Adrenal gland (tissue), 12 donors: ENCODE data around the gene PRSS33. TPM values are rescaled to one million over a fixed set of nuclear protein-coding genes. Genes with fewer than 3 reads are reported as not detected.

Source experiments
- DNase-seq, 7 donors: peaks; one replicate each; pipeline ENCODE4 v3.0.0-alpha.2; 2019 to 2020
- H3K27ac ChIP-seq, 5 donors: fragments of 200-600 bp; sonication (generic) in 4 of 5; 1 replicate in 3 of 5; 2 replicates in 2 of 5; pipeline versions ENCODE4 v1.5.1 to v1.8.0; 2016 to 2020; ENCODE audit warnings: mild to moderate bottlenecking in 1 of 5
- H3K27me3 ChIP-seq: fragments of 200-600 bp; 2 replicates; pipeline ENCODE4 v1.8.0; 2021
- H3K36me3 ChIP-seq, 2 donors: fragments of 200-600 bp; replicated peaks in 1 of 2; 1 replicate in 1 of 2; 2 replicates in 1 of 2; pipeline versions ENCODE4 v1.5.1 to v1.8.0; 2018 to 2022
- H3K4me1 ChIP-seq, 2 donors: fragments of 200-600 bp; replicated peaks in 1 of 2; 1 replicate in 1 of 2; 2 replicates in 1 of 2; pipeline versions ENCODE4 v1.5.1 to v1.8.0; 2018 to 2021
- H3K4me3 ChIP-seq, 4 donors: fragments of 200-600 bp; sonication (generic) in 3 of 4; one replicate each; pipeline ENCODE4 v1.5.1; 2016 to 2018
- H3K9me3 ChIP-seq, 3 donors: fragments of 200-600 bp; sonication (generic) in 1 of 3; replicated peaks in 1 of 3; 1 replicate in 2 of 3; 2 replicates in 1 of 3; pipeline versions ENCODE4 v1.5.1 to v1.8.0; 2016 to 2021
- CTCF ChIP-seq, 6 experiments: fragments of 450-650 bp in 4 of 6; fragments of 200-600 bp in 2 of 6; sonication (generic) in 1 of 6; IDR thresholded peaks; 1 replicate in 5 of 6; 2 replicates in 1 of 6; pipeline versions ENCODE4 v1.5.1 to v1.8.0; 2016 to 2021; ENCODE audit warnings: antibody characterized with exemption in 6 of 6, mild to moderate bottlenecking in 2 of 6, moderate library complexity in 1 of 6
- POLR2A ChIP-seq, 2 donors: fragments of 450-650 bp; IDR thresholded peaks; one replicate each; pipeline ENCODE4 v1.6.1; 2017; ENCODE audit warnings: antibody characterized with exemption in 2 of 2, mild to moderate bottlenecking in 2 of 2, moderate library complexity in 1 of 2
- WGBS, 4 donors: extraction: QIAGEN DNeasy Blood & Tissue Kit in 2 of 4; methylation state at CpG; one replicate each; pipeline versions ENCODE4 v1.1.5 to v1.1.7; 2013 to 2017; 5-methylcytosine and 5-hydroxymethylcytosine counted together
- intact Hi-C, 2 donors: fragments of 100-400 bp; cut with DNase I; formaldehyde crosslinking; loops; one replicate each; pipeline versions ENCODE4 v1.14.1 to v1.15.0; 2022 to 2023
- polyA plus RNA-seq, 3 donors: library from polyadenylated mRNA; stranded (reverse); fragments of 200-250 nt in 2 of 3; fragments of 350-450 nt in 1 of 3; fragmentation: Illumina TruSeq in 1 of 3; extraction: RNeasy Lipid Tissue Mini Kit (QIAGEN cat#74804) in 1 of 3; gene quantifications; one replicate each; pipeline ENCODE4 v1.2.3, GENCODE V29; 2013 to 2014
- small RNA-seq, 2 donors: library from RNA; depleted of rRNA; stranded (forward); fragments of <200 nt; gene quantifications; one replicate each; pipeline ENCODE3, GENCODE V24; 2016
- total RNA-seq, 9 donors: library from RNA; depleted of rRNA in 4 of 9; stranded (reverse); fragments of >200 nt in 4 of 9; fragments of 120-200 nt in 1 of 9; fragmentation: NEBNext Ultra II Directional in 1 of 9; extraction: Animal tissue kit (Norgen Biotek cat#: 25700) in 1 of 9; gene quantifications; one replicate each; pipeline versions ENCODE4 v1.1.0 to v1.2.4, GENCODE V29; 2013 to 2023
- donor health status: healthy with polysubstance abuse.
- donor health status: Bipolar disorder and iron deficiency.
- donor health status: DM: yes; HTN: yes; CAD: no.
- donor health status: DM: no; HTN: no; CAD: no.
- donor health status: DM: no; HTN: no; CAD: no.
- donor health status: DM: yes; HTN: yes; CAD: no.

The PRSS33 gene
- total and polyA plus RNA-seq, 12 donors: not detected

- TF ChIP-seq CTCF (IDR thresholded peaks at IDR 0.05) (no peak), POLR2A (IDR thresholded peaks at IDR 0.05) (no peak)
- DNase-seq: no peak
- Histone ChIP-seq H3K4me3 (no peak overlapping the region), H3K27ac (no peak overlapping the region), H3K4me1 (no peaks in the 10 kb centered on the region), H3K27me3 (peaks cover 5% of the 10 kb centered on the region), H3K9me3 (no peaks in the 10 kb centered on the region), H3K36me3 (no peaks in the 10 kb centered on the region)
- intact Hi-C loops: no loop called here
- 43 to 75% (median 59%) methylated on average over 1 to 5 of the region's 5 CpGs for WGBS, 4 donors
Observed at GRCh38 chr16:2737238-2737605, 50.1 kb downstream of the PRSS33 start.

- Histone ChIP-seq H3K4me1 (no peaks in the 10 kb centered on the region), H3K4me3 (no peak overlapping the region), H3K9me3 (no peaks in the 10 kb centered on the region), H3K27me3 (peaks cover 5% of the 10 kb centered on the region), H3K27ac (no peak overlapping the region), H3K36me3 (no peaks in the 10 kb centered on the region)
- 82 to 92% (median 84%) methylated on average over 8 to 11 of the region's 11 CpGs for WGBS, 4 donors
- no peak for TF ChIP-seq POLR2A (IDR thresholded peaks at IDR 0.05)
- TF ChIP-seq CTCF (IDR thresholded peaks at IDR 0.05): no peak
- DNase-seq: no peak
- intact Hi-C loops: no loop called here
Observed at GRCh38 chr16:2736476-2737237, 50.7 kb downstream of the PRSS33 start.

GRCh38 chr16:2734844-2735515 is 52.4 kb downstream of the PRSS33 start:
- Histone ChIP-seq H3K9me3 (no peaks in the 10 kb centered on the region), H3K36me3 (no peaks in the 10 kb centered on the region), H3K4me3 (no peak overlapping the region), H3K4me1 (no peaks in the 10 kb centered on the region), H3K27ac (no peak overlapping the region), H3K27me3 (peaks cover 5% of the 10 kb centered on the region)
- intact Hi-C loops: no loop called here
- DNase-seq: no peak
- 75 to 81% (median 78%) methylated on average over 10 of the region's 10 CpGs for whole genome bisulfite sequencing, 4 donors
- no peak for TF ChIP-seq POLR2A (IDR thresholded peaks at IDR 0.05)

Small RNAs within 50 kb of the gene (small RNA-seq; reads per million reads assigned to genes)
- 0 to 0.12 reads per million in 2 donors for gene SNORA3C

Other genes with a start within 250 kb of the PRSS33 start
- gene PDPK1, start 249.5 kb downstream of the PRSS33 start, total RNA-seq: 10 to 100 TPM; 23.9 to 68.0 (median 42.2) TPM
- 10 to 100 TPM; 28.9 to 69.7 (median 31.0) TPM for gene PDPK1, start 249.5 kb downstream of the PRSS33 start, polyA plus RNA-seq
- gene KCTD5, start 105.0 kb downstream of the PRSS33 start, total RNA-seq: 10 to 100 TPM; 14.0 to 81.5 (median 18.8) TPM
- 10 to 100 TPM; 11.0 to 21.8 (median 13.4) TPM for gene KCTD5, start 105.0 kb downstream of the PRSS33 start, polyA plus RNA-seq
- 1 to 10 TPM in 5 of 9 donors, under 1 TPM in 3, not detected in 1; 0.33 to 2.1 (median 1.4) TPM for gene PRSS27, start 67.3 kb downstream of the PRSS33 start, total RNA-seq
- gene PRSS27, start 67.3 kb downstream of the PRSS33 start, polyA plus RNA-seq: 1 to 10 TPM in 2 of 3 donors, not detected in 1; 2.6 to 2.7 TPM
- 100 to 1,000 TPM in 8 of 9 donors, 10 to 100 TPM in 1; 81.7 to 848 (median 294) TPM for gene SRRM2, start 34.9 kb downstream of the PRSS33 start, total RNA-seq
- 1,000 to 10,000 TPM in 1 of 3 donors, 100 to 1,000 TPM in 2; 289 to 3,120 (median 744) TPM for gene SRRM2, start 34.9 kb downstream of the PRSS33 start, polyA plus RNA-seq
- 100 to 1,000 TPM in 8 of 9 donors, 10 to 100 TPM in 1; 98.2 to 730 (median 323) TPM for gene ELOB, start 10.3 kb downstream of the PRSS33 start, total RNA-seq
- 1,000 to 10,000 TPM in 1 of 3 donors, 100 to 1,000 TPM in 1, 10 to 100 TPM in 1; 72.7 to 1,030 (median 891) TPM for gene ELOB, start 10.3 kb downstream of the PRSS33 start, polyA plus RNA-seq
- not detected for gene PRSS41, start 10.9 kb upstream of the PRSS33 start, total RNA-seq
- not detected for gene PRSS41, start 10.9 kb upstream of the PRSS33 start, polyA plus RNA-seq
- under 1 TPM in 3 of 9 donors, not detected in 6; 0.72 to 0.88 (median 0.83) TPM for gene PRSS21, start 29.7 kb upstream of the PRSS33 start, total RNA-seq
- gene PRSS21, start 29.7 kb upstream of the PRSS33 start, polyA plus RNA-seq: 1 to 10 TPM in 1 of 3 donors, under 1 TPM in 2; 0.20 to 2.6 (median 0.98) TPM
- 100 to 1,000 TPM in 1 of 9 donors, 1 to 10 TPM in 3, under 1 TPM in 3, not detected in 2; 0.41 to 119 (median 1.2) TPM for gene ZG16B, start 42.7 kb upstream of the PRSS33 start, total RNA-seq
- under 1 TPM in 2 of 3 donors, not detected in 1; 0.35 to 0.81 TPM for gene ZG16B, start 42.7 kb upstream of the PRSS33 start, polyA plus RNA-seq
- gene PRSS22, start 70.6 kb upstream of the PRSS33 start, total RNA-seq: under 1 TPM in 2 of 9 donors, not detected in 7; 0.32 to 0.41 TPM
- under 1 TPM in 1 of 3 donors, not detected in 2; 0.07 TPM for gene PRSS22, start 70.6 kb upstream of the PRSS33 start, polyA plus RNA-seq
- 100 to 1,000 TPM in 4 of 9 donors, 10 to 100 TPM in 5; 28.8 to 232 (median 69.9) TPM for gene FLYWCH2, start 95.7 kb upstream of the PRSS33 start, total RNA-seq
- gene FLYWCH2, start 95.7 kb upstream of the PRSS33 start, polyA plus RNA-seq: 10 to 100 TPM; 16.7 to 87.1 (median 49.5) TPM
- gene FLYWCH1, start 124.4 kb upstream of the PRSS33 start, total RNA-seq: 10 to 100 TPM; 13.6 to 89.8 (median 46.4) TPM
- gene FLYWCH1, start 124.4 kb upstream of the PRSS33 start, polyA plus RNA-seq: 10 to 100 TPM in 2 of 3 donors, 1 to 10 TPM in 1; 3.3 to 79.7 (median 55.6) TPM
- not detected for gene KREMEN2, start 176.7 kb upstream of the PRSS33 start, total RNA-seq
- not detected for gene KREMEN2, start 176.7 kb upstream of the PRSS33 start, polyA plus RNA-seq
- gene PAQR4, start 181.8 kb upstream of the PRSS33 start, total RNA-seq: 10 to 100 TPM in 7 of 9 donors, 1 to 10 TPM in 2; 7.4 to 17.0 (median 13.2) TPM
- 10 to 100 TPM in 1 of 3 donors, 1 to 10 TPM in 2; 4.1 to 14.6 (median 8.1) TPM for gene PAQR4, start 181.8 kb upstream of the PRSS33 start, polyA plus RNA-seq
- 1 to 10 TPM in 8 of 9 donors, under 1 TPM in 1; 0.46 to 7.0 (median 2.9) TPM for gene PKMYT1, start 192.9 kb upstream of the PRSS33 start, total RNA-seq
- gene PKMYT1, start 192.9 kb upstream of the PRSS33 start, polyA plus RNA-seq: 1 to 10 TPM; 1.0 to 3.7 (median 2.0) TPM
- gene CLDN9, start 225.4 kb upstream of the PRSS33 start, total RNA-seq: under 1 TPM in 2 of 9 donors, not detected in 7; 0.28 to 0.31 TPM
- 1 to 10 TPM in 1 of 3 donors, under 1 TPM in 1, not detected in 1; 0.34 to 1.4 TPM for gene CLDN9, start 225.4 kb upstream of the PRSS33 start, polyA plus RNA-seq
- gene CLDN6, start 230.6 kb upstream of the PRSS33 start, total RNA-seq: under 1 TPM in 2 of 9 donors, not detected in 7; 0.46 to 0.47 TPM
- not detected for gene CLDN6, start 230.6 kb upstream of the PRSS33 start, polyA plus RNA-seq
- gene TNFRSF12A, start 232.8 kb upstream of the PRSS33 start, total RNA-seq: 100 to 1,000 TPM in 2 of 9 donors, 10 to 100 TPM in 6, 1 to 10 TPM in 1; 8.8 to 175 (median 42.5) TPM
- 100 to 1,000 TPM in 1 of 3 donors, 10 to 100 TPM in 2; 41.8 to 124 (median 60.9) TPM for gene TNFRSF12A, start 232.8 kb upstream of the PRSS33 start, polyA plus RNA-seq
- 100 to 1,000 TPM in 1 of 9 donors, 10 to 100 TPM in 8; 35.4 to 138 (median 62.7) TPM for gene HCFC1R1, start 236.4 kb upstream of the PRSS33 start, total RNA-seq
- 100 to 1,000 TPM in 2 of 3 donors, 10 to 100 TPM in 1; 29.7 to 609 (median 462) TPM for gene HCFC1R1, start 236.4 kb upstream of the PRSS33 start, polyA plus RNA-seq
- gene THOC6, start 236.5 kb upstream of the PRSS33 start, total RNA-seq: 10 to 100 TPM; 14.9 to 24.3 (median 17.3) TPM
- gene THOC6, start 236.5 kb upstream of the PRSS33 start, polyA plus RNA-seq: 100 to 1,000 TPM in 1 of 3 donors, 10 to 100 TPM in 1, 1 to 10 TPM in 1; 9.0 to 107 (median 78.6) TPM
- under 1 TPM in 2 of 9 donors, not detected in 7; 0.14 to 0.31 TPM for gene BICDL2, start 249.4 kb upstream of the PRSS33 start, total RNA-seq
- gene BICDL2, start 249.4 kb upstream of the PRSS33 start, polyA plus RNA-seq: under 1 TPM in 2 of 3 donors, not detected in 1; 0.20 to 0.24 TPM